ENCODE measurements around the gene MEI1.
"Not testable (repeated sequence)": the region's sequence is repeated elsewhere in the genome, so short reads cannot be mapped to it uniquely, and the experiment has no call there.

The MEI1 gene

GRCh38 chr22:41699264-41700107 lies at the start of gene MEI1:
Gene MEI1 (plus strand): TSS chr22:41699503. CDS start chr22:41699539, 36 bp downstream.
- DNase-seq (ENCODE audit: insufficient read length, low spot score) (no peak), FAIRE-seq (no peak)

- DNase-seq (ENCODE audit: insufficient read length, low spot score) (no peak), FAIRE-seq (no peak)
Measured at GRCh38 chr22:41650229-41650628, 49.1 kb upstream of the MEI1 start.

- DNase-seq (ENCODE audit: insufficient read length, low spot score): no peak
- no peak for FAIRE-seq
Measured at GRCh38 chr22:41650821-41651220, 48.5 kb upstream of the MEI1 start.

- DNase-seq (ENCODE audit: insufficient read length, low spot score) (no peak), FAIRE-seq (no peak)
Measured at GRCh38 chr22:41654322-41654721, 45.0 kb upstream of the MEI1 start.

GRCh38 chr22:41656556-41656955 lies 42.7 kb upstream of the MEI1 start:
- no peak for FAIRE-seq
- no peak for DNase-seq (ENCODE audit: insufficient read length, low spot score)

GRCh38 chr22:41657709-41658108 lies 41.6 kb upstream of the MEI1 start:
- DNase-seq (ENCODE audit: insufficient read length, low spot score): no peak
- FAIRE-seq: no peak

GRCh38 chr22:41658869-41659268 lies 40.4 kb upstream of the MEI1 start:
- FAIRE-seq (no peak), DNase-seq (ENCODE audit: insufficient read length, low spot score) (no peak)

GRCh38 chr22:41659941-41660340 lies 39.4 kb upstream of the MEI1 start:
- DNase-seq (ENCODE audit: insufficient read length, low spot score) (no peak), FAIRE-seq (no peak)

- FAIRE-seq: no peak
- DNase-seq (ENCODE audit: insufficient read length, low spot score): no peak
Measured at GRCh38 chr22:41660416-41660815, 38.9 kb upstream of the MEI1 start.

GRCh38 chr22:41661088-41661487 lies 38.2 kb upstream of the MEI1 start:
- no peak for FAIRE-seq
- no peak for DNase-seq (ENCODE audit: insufficient read length, low spot score)

GRCh38 chr22:41661713-41662112 lies 37.6 kb upstream of the MEI1 start:
- FAIRE-seq (no peak), DNase-seq (ENCODE audit: insufficient read length, low spot score) (no peak)

- not testable (repeated sequence) for DNase-seq (ENCODE audit: insufficient read length, low spot score); FAIRE-seq
Measured at GRCh38 chr22:41663594-41663993, 35.7 kb upstream of the MEI1 start.

- FAIRE-seq (no peak), DNase-seq (ENCODE audit: insufficient read length, low spot score) (no peak)
Measured at GRCh38 chr22:41664490-41664889, 34.8 kb upstream of the MEI1 start.

GRCh38 chr22:41664951-41665350 lies 34.4 kb upstream of the MEI1 start:
- DNase-seq (ENCODE audit: insufficient read length, low spot score): no peak
- FAIRE-seq: no peak

GRCh38 chr22:41668971-41669911 lies 30.1 kb upstream of the MEI1 start:
- FAIRE-seq (peak; percentile 51), DNase-seq (ENCODE audit: insufficient read length, low spot score) (peak; percentile 59)

GRCh38 chr22:41672096-41672495 lies 27.2 kb upstream of the MEI1 start:
- not testable (repeated sequence) for FAIRE-seq; DNase-seq (ENCODE audit: insufficient read length, low spot score)

GRCh38 chr22:41672780-41673509 lies 26.4 kb upstream of the MEI1 start:
- DNase-seq (ENCODE audit: insufficient read length, low spot score) (no peak), FAIRE-seq (no peak)

- FAIRE-seq (no peak), DNase-seq (ENCODE audit: insufficient read length, low spot score) (no peak)
Measured at GRCh38 chr22:41674846-41675340, 24.4 kb upstream of the MEI1 start.

GRCh38 chr22:41676134-41676533 lies 23.2 kb upstream of the MEI1 start:
- DNase-seq (ENCODE audit: insufficient read length, low spot score): no peak
- FAIRE-seq: no peak

GRCh38 chr22:41681616-41682015 lies 17.7 kb upstream of the MEI1 start:
- no peak for DNase-seq (ENCODE audit: insufficient read length, low spot score)
- no peak for FAIRE-seq

All from HTR-8/SVneo (cell line).